Measurements from ENCODE around the gene TRABD2B.

Gene TRABD2B

DNA sequence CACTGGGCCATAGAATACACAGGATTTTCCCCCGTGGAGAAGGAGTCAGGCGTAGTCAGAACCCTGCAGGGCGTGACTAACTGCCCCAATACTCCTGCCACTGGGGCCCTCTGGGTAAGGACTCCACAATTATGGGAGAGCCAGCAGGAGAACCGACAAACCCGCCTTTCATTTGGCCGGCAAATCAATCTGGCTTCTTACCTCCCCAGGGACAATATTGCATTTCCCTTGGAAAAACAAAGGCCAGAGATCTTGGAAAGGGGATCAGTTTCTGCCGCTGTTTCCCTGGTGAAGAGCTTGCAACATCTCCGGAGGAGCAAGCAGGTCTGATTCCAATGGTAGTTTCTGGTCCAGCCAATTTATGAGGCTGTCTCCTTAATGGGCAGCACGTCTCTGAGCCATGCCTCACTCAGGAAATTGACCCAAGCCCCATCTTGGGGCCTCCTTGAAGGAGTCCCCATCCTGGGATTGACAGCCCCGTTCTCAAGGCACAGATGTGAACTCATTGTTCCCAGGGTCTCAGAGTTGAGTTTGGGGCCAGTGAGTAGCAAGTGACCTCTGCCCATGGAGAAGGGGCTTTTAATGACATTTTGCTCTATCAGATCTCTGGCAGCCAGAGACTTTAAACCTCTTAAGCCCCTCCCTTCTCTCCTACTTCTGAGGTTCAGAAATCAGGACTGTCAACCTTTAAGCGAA, 4.3 kb downstream of the TRABD2B start (continued):
- TF ChIP-seq, protein P1, sequence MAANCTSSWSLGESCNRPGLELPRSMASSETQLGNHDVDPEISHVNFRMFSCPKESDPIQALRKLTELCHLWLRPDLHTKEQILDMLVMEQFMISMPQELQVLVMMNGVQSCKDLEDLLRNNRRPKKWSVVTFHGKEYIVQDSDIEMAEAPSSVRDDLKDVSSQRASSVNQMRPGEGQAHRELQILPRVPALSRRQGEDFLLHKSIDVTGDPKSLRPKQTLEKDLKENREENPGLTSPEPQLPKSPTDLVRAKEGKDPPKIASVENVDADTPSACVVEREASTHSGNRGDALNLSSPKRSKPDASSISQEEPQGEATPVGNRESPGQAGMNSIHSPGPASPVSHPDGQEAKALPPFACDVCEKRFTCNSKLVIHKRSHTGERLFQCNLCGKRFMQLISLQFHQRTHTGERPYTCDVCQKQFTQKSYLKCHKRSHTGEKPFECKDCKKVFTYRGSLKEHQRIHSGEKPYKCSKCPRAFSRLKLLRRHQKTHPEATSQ (tag by site-specific recombination; IDR thresholded peaks at IDR 0.05): no peak
- TF ChIP-seq ZNF239 (tag by site-specific recombination; IDR thresholded peaks at IDR 0.05) (no peak), ZNF155 (tag by site-specific recombination; IDR thresholded peaks at IDR 0.05) (no peak), GFI1B (tag by site-specific recombination; IDR thresholded peaks at IDR 0.05) (peak; percentile 77; the same call in 1 of the 2 replicates), ZBTB17 (tag by site-specific recombination; IDR thresholded peaks at IDR 0.05) (peak; percentile 49; the same call in 1 of the 2 replicates), ZIC2 (tag by site-specific recombination; IDR thresholded peaks at IDR 0.05) (peak; percentile 97), ZNF112 (tag by site-specific recombination; IDR thresholded peaks at IDR 0.05) (no peak), ZNF423 (tag by site-specific recombination; IDR thresholded peaks at IDR 0.05) (peak; percentile 63; the same call in 1 of the 2 replicates), ZBTB8A (tag by site-specific recombination; IDR thresholded peaks at IDR 0.05) (peak; percentile 85), KLF9 (tag by site-specific recombination; IDR thresholded peaks at IDR 0.05; ENCODE audit: low read depth) (no peak), SP7 (tag by site-specific recombination; IDR thresholded peaks at IDR 0.05) (peak; percentile 39; the same call in 1 of the 2 replicates), YY2 (tag by site-specific recombination; IDR thresholded peaks at IDR 0.05) (no peak), ZFP69B (tag by site-specific recombination; IDR thresholded peaks at IDR 0.05) (peak; percentile 45; the same call in 1 of the 2 replicates), KLF7 (tag by site-specific recombination; IDR thresholded peaks at IDR 0.05; ENCODE audit: borderline replicate concordance) (no peak), ZEB2 (tag by site-specific recombination; IDR thresholded peaks at IDR 0.05) (peak; percentile 38; the same call in 1 of the 2 replicates), ZSCAN16 (tag by site-specific recombination; IDR thresholded peaks at IDR 0.05) (no peak), REPIN1 (tag by site-specific recombination; IDR thresholded peaks at IDR 0.05; ENCODE audit: low read depth) (no peak), KLF1 (tag by site-specific recombination; IDR thresholded peaks at IDR 0.05) (no peak), ZFP3 (tag by site-specific recombination; IDR thresholded peaks at IDR 0.05; ENCODE audit: low read depth) (no peak), ZNF747 (tag by site-specific recombination; IDR thresholded peaks at IDR 0.05) (no peak)
- TF ChIP-seq, protein P2, sequence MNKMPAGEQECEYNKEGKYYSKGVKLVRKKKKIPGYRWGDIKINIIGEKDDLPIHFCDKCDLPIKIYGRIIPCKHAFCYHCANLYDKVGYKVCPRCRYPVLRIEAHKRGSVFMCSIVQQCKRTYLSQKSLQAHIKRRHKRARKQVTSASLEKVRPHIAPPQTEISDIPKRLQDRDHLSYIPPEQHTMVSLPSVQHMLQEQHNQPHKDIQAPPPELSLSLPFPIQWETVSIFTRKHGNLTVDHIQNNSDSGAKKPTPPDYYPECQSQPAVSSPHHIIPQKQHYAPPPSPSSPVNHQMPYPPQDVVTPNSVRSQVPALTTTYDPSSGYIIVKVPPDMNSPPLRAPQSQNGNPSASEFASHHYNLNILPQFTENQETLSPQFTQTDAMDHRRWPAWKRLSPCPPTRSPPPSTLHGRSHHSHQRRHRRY (tag by site-specific recombination; IDR thresholded peaks at IDR 0.05): no peak
- TF ChIP-seq, protein P3, sequence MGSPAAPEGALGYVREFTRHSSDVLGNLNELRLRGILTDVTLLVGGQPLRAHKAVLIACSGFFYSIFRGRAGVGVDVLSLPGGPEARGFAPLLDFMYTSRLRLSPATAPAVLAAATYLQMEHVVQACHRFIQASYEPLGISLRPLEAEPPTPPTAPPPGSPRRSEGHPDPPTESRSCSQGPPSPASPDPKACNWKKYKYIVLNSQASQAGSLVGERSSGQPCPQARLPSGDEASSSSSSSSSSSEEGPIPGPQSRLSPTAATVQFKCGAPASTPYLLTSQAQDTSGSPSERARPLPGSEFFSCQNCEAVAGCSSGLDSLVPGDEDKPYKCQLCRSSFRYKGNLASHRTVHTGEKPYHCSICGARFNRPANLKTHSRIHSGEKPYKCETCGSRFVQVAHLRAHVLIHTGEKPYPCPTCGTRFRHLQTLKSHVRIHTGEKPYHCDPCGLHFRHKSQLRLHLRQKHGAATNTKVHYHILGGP (tag by site-specific recombination; IDR thresholded peaks at IDR 0.05): no peak
- TF ChIP-seq, protein P4, sequence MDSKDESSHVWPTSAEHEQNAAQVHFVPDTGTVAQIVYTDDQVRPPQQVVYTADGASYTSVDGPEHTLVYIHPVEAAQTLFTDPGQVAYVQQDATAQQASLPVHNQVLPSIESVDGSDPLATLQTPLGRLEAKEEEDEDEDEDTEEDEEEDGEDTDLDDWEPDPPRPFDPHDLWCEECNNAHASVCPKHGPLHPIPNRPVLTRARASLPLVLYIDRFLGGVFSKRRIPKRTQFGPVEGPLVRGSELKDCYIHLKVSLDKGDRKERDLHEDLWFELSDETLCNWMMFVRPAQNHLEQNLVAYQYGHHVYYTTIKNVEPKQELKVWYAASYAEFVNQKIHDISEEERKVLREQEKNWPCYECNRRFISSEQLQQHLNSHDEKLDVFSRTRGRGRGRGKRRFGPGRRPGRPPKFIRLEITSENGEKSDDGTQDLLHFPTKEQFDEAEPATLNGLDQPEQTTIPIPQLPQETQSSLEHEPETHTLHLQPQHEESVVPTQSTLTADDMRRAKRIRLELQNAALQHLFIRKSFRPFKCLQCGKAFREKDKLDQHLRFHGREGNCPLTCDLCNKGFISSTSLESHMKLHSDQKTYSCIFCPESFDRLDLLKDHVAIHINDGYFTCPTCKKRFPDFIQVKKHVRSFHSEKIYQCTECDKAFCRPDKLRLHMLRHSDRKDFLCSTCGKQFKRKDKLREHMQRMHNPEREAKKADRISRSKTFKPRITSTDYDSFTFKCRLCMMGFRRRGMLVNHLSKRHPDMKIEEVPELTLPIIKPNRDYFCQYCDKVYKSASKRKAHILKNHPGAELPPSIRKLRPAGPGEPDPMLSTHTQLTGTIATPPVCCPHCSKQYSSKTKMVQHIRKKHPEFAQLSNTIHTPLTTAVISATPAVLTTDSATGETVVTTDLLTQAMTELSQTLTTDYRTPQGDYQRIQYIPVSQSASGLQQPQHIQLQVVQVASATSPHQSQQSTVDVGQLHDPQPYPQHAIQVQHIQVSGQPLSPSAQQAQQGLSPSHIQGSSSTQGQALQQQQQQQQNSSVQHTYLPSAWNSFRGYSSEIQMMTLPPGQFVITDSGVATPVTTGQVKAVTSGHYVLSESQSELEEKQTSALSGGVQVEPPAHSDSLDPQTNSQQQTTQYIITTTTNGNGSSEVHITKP (tag by site-specific recombination; IDR thresholded peaks at IDR 0.05): peak; percentile 73
- TF ChIP-seq, protein P5, sequence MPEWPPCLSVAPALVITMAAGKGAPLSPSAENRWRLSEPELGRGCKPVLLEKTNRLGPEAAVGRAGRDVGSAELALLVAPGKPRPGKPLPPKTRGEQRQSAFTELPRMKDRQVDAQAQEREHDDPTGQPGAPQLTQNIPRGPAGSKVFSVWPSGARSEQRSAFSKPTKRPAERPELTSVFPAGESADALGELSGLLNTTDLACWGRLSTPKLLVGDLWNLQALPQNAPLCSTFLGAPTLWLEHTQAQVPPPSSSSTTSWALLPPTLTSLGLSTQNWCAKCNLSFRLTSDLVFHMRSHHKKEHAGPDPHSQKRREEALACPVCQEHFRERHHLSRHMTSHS (tag by site-specific recombination; IDR thresholded peaks at IDR 0.05): no peak
- TF ChIP-seq, protein P6, sequence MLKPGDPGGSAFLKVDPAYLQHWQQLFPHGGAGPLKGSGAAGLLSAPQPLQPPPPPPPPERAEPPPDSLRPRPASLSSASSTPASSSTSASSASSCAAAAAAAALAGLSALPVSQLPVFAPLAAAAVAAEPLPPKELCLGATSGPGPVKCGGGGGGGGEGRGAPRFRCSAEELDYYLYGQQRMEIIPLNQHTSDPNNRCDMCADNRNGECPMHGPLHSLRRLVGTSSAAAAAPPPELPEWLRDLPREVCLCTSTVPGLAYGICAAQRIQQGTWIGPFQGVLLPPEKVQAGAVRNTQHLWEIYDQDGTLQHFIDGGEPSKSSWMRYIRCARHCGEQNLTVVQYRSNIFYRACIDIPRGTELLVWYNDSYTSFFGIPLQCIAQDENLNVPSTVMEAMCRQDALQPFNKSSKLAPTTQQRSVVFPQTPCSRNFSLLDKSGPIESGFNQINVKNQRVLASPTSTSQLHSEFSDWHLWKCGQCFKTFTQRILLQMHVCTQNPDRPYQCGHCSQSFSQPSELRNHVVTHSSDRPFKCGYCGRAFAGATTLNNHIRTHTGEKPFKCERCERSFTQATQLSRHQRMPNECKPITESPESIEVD (tag by site-specific recombination; IDR thresholded peaks at IDR 0.05): no peak
- TF ChIP-seq, protein P7, sequence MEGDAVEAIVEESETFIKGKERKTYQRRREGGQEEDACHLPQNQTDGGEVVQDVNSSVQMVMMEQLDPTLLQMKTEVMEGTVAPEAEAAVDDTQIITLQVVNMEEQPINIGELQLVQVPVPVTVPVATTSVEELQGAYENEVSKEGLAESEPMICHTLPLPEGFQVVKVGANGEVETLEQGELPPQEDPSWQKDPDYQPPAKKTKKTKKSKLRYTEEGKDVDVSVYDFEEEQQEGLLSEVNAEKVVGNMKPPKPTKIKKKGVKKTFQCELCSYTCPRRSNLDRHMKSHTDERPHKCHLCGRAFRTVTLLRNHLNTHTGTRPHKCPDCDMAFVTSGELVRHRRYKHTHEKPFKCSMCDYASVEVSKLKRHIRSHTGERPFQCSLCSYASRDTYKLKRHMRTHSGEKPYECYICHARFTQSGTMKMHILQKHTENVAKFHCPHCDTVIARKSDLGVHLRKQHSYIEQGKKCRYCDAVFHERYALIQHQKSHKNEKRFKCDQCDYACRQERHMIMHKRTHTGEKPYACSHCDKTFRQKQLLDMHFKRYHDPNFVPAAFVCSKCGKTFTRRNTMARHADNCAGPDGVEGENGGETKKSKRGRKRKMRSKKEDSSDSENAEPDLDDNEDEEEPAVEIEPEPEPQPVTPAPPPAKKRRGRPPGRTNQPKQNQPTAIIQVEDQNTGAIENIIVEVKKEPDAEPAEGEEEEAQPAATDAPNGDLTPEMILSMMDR (tag by site-specific recombination; IDR thresholded peaks at IDR 0.05): no peak
- TF ChIP-seq, protein P8, sequence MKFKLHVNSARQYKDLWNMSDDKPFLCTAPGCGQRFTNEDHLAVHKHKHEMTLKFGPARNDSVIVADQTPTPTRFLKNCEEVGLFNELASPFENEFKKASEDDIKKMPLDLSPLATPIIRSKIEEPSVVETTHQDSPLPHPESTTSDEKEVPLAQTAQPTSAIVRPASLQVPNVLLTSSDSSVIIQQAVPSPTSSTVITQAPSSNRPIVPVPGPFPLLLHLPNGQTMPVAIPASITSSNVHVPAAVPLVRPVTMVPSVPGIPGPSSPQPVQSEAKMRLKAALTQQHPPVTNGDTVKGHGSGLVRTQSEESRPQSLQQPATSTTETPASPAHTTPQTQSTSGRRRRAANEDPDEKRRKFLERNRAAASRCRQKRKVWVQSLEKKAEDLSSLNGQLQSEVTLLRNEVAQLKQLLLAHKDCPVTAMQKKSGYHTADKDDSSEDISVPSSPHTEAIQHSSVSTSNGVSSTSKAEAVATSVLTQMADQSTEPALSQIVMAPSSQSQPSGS (tag by site-specific recombination; IDR thresholded peaks at IDR 0.05; ENCODE audit: low read depth): no peak
